Panc1 (cell line): ENCODE measurements around the gene PRSS27.
A peak's percentile ranks its signal among the peaks of the same experiment; 100 is the strongest.

Source experiments
- POLR2AphosphoS5 ChIP-seq: IDR thresholded peaks from 2 replicates; pipeline ENCODE4 v1.6.1; 2012; ENCODE audit warnings: mild to moderate bottlenecking, low read depth, low read length, moderate library complexity
- SIN3A ChIP-seq: IDR thresholded peaks from 2 replicates; pipeline ENCODE4 v1.6.1; 2012; ENCODE audit warnings: low read depth, mild to moderate bottlenecking, low read length, moderate library complexity, borderline replicate concordance; ENCODE audit not compliant: insufficient read depth
- TCF7L2 ChIP-seq: IDR thresholded peaks from 2 replicates; pipeline ENCODE4 v1.6.1; 2011; ENCODE audit warnings: mild to moderate bottlenecking, low read depth, low read length, inconsistent platforms
- TF ChIP-seq, protein P1 (sequence below): fragments of 450-650 bp; IDR thresholded peaks from 2 replicates; pipeline ENCODE4 v1.5.1; 2017; ENCODE audit warnings: mild to moderate bottlenecking
- TF ChIP-seq, protein P2 (sequence below), 2 experiments: IDR thresholded peaks; 2 replicates each; pipeline ENCODE4 v1.6.1; 2011 to 2012; ENCODE audit warnings: low read depth in 2 of 2, control low read depth in 1 of 2, low read length in 1 of 2, mild to moderate bottlenecking in 1 of 2, moderate library complexity in 1 of 2; ENCODE audit not compliant: insufficient read depth in 1 of 2

DNA sequence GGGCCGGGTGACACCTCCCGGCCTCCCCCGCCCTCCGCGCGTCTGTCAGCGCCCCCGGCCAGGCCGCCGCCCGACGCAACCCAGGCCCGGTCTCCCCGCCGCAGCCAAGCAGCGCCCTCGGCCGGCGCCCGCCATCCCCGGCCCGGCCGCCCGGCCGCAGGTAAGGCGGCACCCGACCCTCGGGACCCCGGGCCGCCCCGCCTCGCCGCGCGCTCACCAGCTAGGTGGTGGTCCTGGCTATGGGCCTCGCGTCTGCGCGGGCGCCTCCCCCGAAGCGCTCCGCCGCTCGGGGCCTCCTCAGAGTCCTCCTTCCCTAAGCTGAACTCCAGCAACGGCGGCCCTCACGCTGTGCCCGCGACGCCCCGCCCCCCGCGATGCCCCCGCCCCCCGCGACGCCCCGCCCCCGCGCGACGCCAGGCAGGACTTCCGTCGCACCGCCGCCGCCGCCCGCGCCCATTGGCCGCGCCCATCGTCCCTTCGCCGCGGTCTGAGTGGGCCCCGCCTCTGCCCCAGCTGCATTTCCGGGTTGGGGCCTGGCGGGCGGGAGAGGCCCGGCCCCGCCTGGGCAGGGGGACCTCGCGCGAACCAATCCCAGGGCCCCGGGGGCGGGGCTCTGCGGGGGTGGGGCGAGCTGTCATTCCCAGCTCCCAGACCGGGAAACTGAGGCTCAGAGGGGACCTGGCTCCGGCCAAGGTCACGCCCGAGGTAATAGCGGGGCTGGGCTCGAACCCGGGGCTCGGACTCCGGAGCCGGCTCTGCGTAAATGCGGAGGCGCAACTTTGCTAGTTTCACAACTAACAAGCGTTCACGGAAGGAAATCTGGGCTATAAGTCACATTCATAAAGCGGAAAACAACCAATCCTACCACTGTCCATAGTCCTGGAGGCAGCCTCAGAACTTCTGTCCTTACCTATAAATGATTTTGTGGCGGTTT lies 46.7 kb downstream of the PRSS27 start:
- TF ChIP-seq, protein P1, sequence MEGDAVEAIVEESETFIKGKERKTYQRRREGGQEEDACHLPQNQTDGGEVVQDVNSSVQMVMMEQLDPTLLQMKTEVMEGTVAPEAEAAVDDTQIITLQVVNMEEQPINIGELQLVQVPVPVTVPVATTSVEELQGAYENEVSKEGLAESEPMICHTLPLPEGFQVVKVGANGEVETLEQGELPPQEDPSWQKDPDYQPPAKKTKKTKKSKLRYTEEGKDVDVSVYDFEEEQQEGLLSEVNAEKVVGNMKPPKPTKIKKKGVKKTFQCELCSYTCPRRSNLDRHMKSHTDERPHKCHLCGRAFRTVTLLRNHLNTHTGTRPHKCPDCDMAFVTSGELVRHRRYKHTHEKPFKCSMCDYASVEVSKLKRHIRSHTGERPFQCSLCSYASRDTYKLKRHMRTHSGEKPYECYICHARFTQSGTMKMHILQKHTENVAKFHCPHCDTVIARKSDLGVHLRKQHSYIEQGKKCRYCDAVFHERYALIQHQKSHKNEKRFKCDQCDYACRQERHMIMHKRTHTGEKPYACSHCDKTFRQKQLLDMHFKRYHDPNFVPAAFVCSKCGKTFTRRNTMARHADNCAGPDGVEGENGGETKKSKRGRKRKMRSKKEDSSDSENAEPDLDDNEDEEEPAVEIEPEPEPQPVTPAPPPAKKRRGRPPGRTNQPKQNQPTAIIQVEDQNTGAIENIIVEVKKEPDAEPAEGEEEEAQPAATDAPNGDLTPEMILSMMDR, result no peak
- TF ChIP-seq, protein P2, sequence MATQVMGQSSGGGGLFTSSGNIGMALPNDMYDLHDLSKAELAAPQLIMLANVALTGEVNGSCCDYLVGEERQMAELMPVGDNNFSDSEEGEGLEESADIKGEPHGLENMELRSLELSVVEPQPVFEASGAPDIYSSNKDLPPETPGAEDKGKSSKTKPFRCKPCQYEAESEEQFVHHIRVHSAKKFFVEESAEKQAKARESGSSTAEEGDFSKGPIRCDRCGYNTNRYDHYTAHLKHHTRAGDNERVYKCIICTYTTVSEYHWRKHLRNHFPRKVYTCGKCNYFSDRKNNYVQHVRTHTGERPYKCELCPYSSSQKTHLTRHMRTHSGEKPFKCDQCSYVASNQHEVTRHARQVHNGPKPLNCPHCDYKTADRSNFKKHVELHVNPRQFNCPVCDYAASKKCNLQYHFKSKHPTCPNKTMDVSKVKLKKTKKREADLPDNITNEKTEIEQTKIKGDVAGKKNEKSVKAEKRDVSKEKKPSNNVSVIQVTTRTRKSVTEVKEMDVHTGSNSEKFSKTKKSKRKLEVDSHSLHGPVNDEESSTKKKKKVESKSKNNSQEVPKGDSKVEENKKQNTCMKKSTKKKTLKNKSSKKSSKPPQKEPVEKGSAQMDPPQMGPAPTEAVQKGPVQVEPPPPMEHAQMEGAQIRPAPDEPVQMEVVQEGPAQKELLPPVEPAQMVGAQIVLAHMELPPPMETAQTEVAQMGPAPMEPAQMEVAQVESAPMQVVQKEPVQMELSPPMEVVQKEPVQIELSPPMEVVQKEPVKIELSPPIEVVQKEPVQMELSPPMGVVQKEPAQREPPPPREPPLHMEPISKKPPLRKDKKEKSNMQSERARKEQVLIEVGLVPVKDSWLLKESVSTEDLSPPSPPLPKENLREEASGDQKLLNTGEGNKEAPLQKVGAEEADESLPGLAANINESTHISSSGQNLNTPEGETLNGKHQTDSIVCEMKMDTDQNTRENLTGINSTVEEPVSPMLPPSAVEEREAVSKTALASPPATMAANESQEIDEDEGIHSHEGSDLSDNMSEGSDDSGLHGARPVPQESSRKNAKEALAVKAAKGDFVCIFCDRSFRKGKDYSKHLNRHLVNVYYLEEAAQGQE (IDR thresholded peaks at IDR 0.05; ENCODE audit: insufficient read depth in 1 of 2, low read depth in 2 of 2, low read length in 1 of 2), result peak; percentile 46 to 83; a peak in 3 of 4 replicates
- TF ChIP-seq POLR2AphosphoS5, result 0 out of 2 replicates have a peak, but pooled peaks have one; percentile 33
- no peak for TF ChIP-seq TCF7L2
- peak; percentile 83 for TF ChIP-seq SIN3A
